SK-N-SH (cell line): ENCODE measurements around the gene LRRC38. TPM values are rescaled to one million over a fixed set of nuclear protein-coding genes. Genes with fewer than 3 reads are reported as not detected.

ENCODE experiments used
- CTCF ChIA-PET: fragments of 300-600, 350-600 bp; formaldehyde crosslinking; extraction: SDS; loops from one replicate; lab custom pipeline; 2021; lab: Yijun Ruan, JAX
- POLR2A ChIA-PET: fragments of 350-600 bp; sonication (Branson Sonifier 250); formaldehyde crosslinking; extraction: SDS; loops from one replicate; lab custom pipeline; 2020; ENCODE audit warnings: antibody characterized with exemption, inconsistent platforms; lab: Yijun Ruan, JAX
- DNase-seq: peaks from one replicate; pipeline ENCODE4 v3.0.0; 2012
- H2AFZ ChIP-seq: fragments of 200-600 bp; sonication (generic); 2 replicates; pipeline ENCODE4 v1.8.1; 2016; ENCODE audit warnings: antibody characterized with exemption, mild to moderate bottlenecking, low read depth
- H3F3A ChIP-seq: fragments of 200-600 bp; sonication (generic); replicated peaks from 2 replicates; pipeline ENCODE3; 2016; ENCODE audit warnings: antibody characterized with exemption, mild to moderate bottlenecking; ENCODE audit not compliant: insufficient read depth
- H3K27ac ChIP-seq, 2 experiments: fragments of 200-500 bp in 1 of 2; fragments of 200-600 bp in 1 of 2; sonication (Bioruptor generic) in 1 of 2; sonication (generic), shearing (Covaris generic) in 1 of 2; 2 replicates each; pipeline versions ENCODE4 v1.5.1 to v1.6.1; 2014 to 2016; ENCODE audit warnings: low read depth in 2 of 2, inconsistent platforms in 1 of 2, low read length in 1 of 2, mild to moderate bottlenecking in 1 of 2, mixed read lengths in 1 of 2
- H3K27me3 ChIP-seq: fragments of 200-600 bp; sonication (generic), shearing (Covaris generic); 2 replicates; pipeline ENCODE4 v1.6.1; 2016; ENCODE audit warnings: mixed run types; ENCODE audit not compliant: insufficient read depth
- H3K36me3 ChIP-seq, 2 experiments: fragments of 200-500 bp in 1 of 2; fragments of 200-600 bp in 1 of 2; sonication (Bioruptor generic) in 1 of 2; sonication (generic) in 1 of 2; replicated peaks in 1 of 2; 2 replicates each; pipeline versions ENCODE3 to v1.5.1; 2014 to 2016; ENCODE audit warnings: low read length in 1 of 2, mild to moderate bottlenecking in 1 of 2; ENCODE audit not compliant: insufficient read depth in 2 of 2, control insufficient read depth in 1 of 2
- H3K4me1 ChIP-seq, 2 experiments: fragments of 200-500 bp in 1 of 2; fragments of 200-600 bp in 1 of 2; sonication (Bioruptor generic) in 1 of 2; sonication (generic), shearing (Covaris generic) in 1 of 2; 2 replicates each; pipeline versions ENCODE4 v1.5.1 to v1.6.1; 2014 to 2016; ENCODE audit warnings: low read depth in 1 of 2, low read length in 1 of 2, mixed run types in 1 of 2; ENCODE audit not compliant: insufficient read depth in 2 of 2, control insufficient read depth in 1 of 2
- H3K4me2 ChIP-seq: fragments of 200-600 bp; sonication (generic), shearing (Covaris generic); 2 replicates; pipeline ENCODE4 v1.6.1; 2017; ENCODE audit warnings: mixed run types
- H3K4me3 ChIP-seq, 2 experiments: fragments of 200-500 bp in 1 of 2; fragments of 200-600 bp in 1 of 2; sonication (Bioruptor generic) in 1 of 2; sonication (generic), shearing (Covaris generic) in 1 of 2; 2 replicates each; pipeline versions ENCODE4 v1.5.1 to v1.8.1; 2014 to 2016; ENCODE audit warnings: low read depth in 2 of 2, inconsistent platforms in 1 of 2, low read length in 1 of 2, mild to moderate bottlenecking in 1 of 2, mixed read lengths in 1 of 2, moderate library complexity in 1 of 2
- H3K79me2 ChIP-seq: fragments of 200-600 bp; sonication (generic); 2 replicates; pipeline ENCODE4 v1.8.1; 2017; ENCODE audit warnings: mild to moderate bottlenecking; ENCODE audit not compliant: insufficient read depth
- H3K9ac ChIP-seq: fragments of 200-600 bp; sonication (generic); 2 replicates; pipeline ENCODE4 v1.6.1; 2017; ENCODE audit warnings: mixed run types
- H3K9me2 ChIP-seq: fragments of 200-600 bp; sonication (generic); 2 replicates; pipeline ENCODE4 v1.6.1; 2017; ENCODE audit warnings: mixed run types
- H3K9me3 ChIP-seq: fragments of 200-600 bp; sonication (generic); 2 replicates; pipeline ENCODE4 v1.6.1; 2017; ENCODE audit warnings: mixed run types, mild to moderate bottlenecking, moderate library complexity
- H4K20me1 ChIP-seq: fragments of 200-600 bp; sonication (generic); 2 replicates; pipeline ENCODE4 v1.6.1; 2017; ENCODE audit warnings: mild to moderate bottlenecking, mixed run types; ENCODE audit not compliant: insufficient read depth
- CHD2 ChIP-seq: fragments of 150-350 bp; IDR thresholded peaks from 2 replicates; pipeline ENCODE4 v1.6.1; 2018; ENCODE audit warnings: low read length; ENCODE audit not compliant: partially characterized antibody
- EZH2phosphoT487 ChIP-seq: fragments of 200-600 bp; sonication (generic); IDR thresholded peaks from 2 replicates; pipeline ENCODE4 v1.6.1; 2017; ENCODE audit warnings: low read depth, mixed run types, mild to moderate bottlenecking, antibody characterized with exemption, moderate library complexity, borderline replicate concordance
- FOXJ3 ChIP-seq: sonication (generic); formaldehyde crosslinking; IDR thresholded peaks from 2 replicates; pipeline ENCODE4 v1.5.1; 2020; ENCODE audit warnings: mild to moderate bottlenecking, missing genetic modification reagents
- GABPA ChIP-seq: IDR thresholded peaks from 2 replicates; pipeline ENCODE4 v1.4.0; 2012; ENCODE audit warnings: low read depth, mild to moderate bottlenecking
- GATA2 ChIP-seq: sonication (generic); formaldehyde crosslinking; IDR thresholded peaks from 2 replicates; pipeline ENCODE4 v1.5.0; 2020; ENCODE audit warnings: mild to moderate bottlenecking, missing genetic modification reagents
- JUND ChIP-seq: IDR thresholded peaks from 2 replicates; pipeline ENCODE4 v1.4.0; 2012
- MXI1 ChIP-seq: IDR thresholded peaks from 2 replicates; pipeline ENCODE4 v1.6.1; 2012; ENCODE audit warnings: mild to moderate bottlenecking, low read depth, low read length, improper control_type of control experiment
- NRF1 ChIP-seq: IDR thresholded peaks from 2 replicates; pipeline ENCODE4 v1.6.1; 2012; ENCODE audit warnings: low read depth, mild to moderate bottlenecking, low read length
- POLR2AphosphoS5 ChIP-seq: IDR thresholded peaks from 2 replicates; pipeline ENCODE4 v1.6.1; 2012; ENCODE audit warnings: low read depth, low read length
- RAD21 ChIP-seq: IDR thresholded peaks from 2 replicates; pipeline ENCODE4 v1.6.1; 2012; ENCODE audit warnings: mild to moderate bottlenecking, low read length
- RCOR1 ChIP-seq: fragments of 150-350 bp; IDR thresholded peaks from 2 replicates; pipeline ENCODE4 v1.6.1; 2017; ENCODE audit warnings: antibody characterized with exemption, low read length
- RXRA ChIP-seq: IDR thresholded peaks from 2 replicates; pipeline ENCODE4 v1.4.0; 2012; ENCODE audit warnings: low read depth, mild to moderate bottlenecking, borderline replicate concordance
- SIN3A ChIP-seq: IDR thresholded peaks from 2 replicates; pipeline ENCODE4 v1.6.1; 2012; ENCODE audit warnings: low read depth, mild to moderate bottlenecking, low read length, moderate library complexity, borderline replicate concordance
- TCF12 ChIP-seq: IDR thresholded peaks from 2 replicates; pipeline ENCODE4 v1.4.0; 2012
- TEAD4 ChIP-seq: IDR thresholded peaks from 2 replicates; pipeline ENCODE4 v1.4.0; 2012; ENCODE audit warnings: mild to moderate bottlenecking, borderline replicate concordance; ENCODE audit not compliant: insufficient read depth
- WGBS: methylation state at CpG from one replicate; pipeline ENCODE4 v1.1.6; 2017; ENCODE audit warnings: low lambda C conversion rate; 5-methylcytosine and 5-hydroxymethylcytosine counted together
- polyA plus RNA-seq, 3 experiments: library from polyadenylated mRNA; depleted of rRNA; stranded (reverse); fragments of >200 nt; gene quantifications; 2 replicates each; pipeline ENCODE4 v1.2.3, GENCODE V29; 2012
- TF ChIP-seq, protein P1 (sequence below): IDR thresholded peaks from 2 replicates; pipeline ENCODE4 v1.6.1; 2012; ENCODE audit warnings: mild to moderate bottlenecking, low read depth, low read length, moderate library complexity
- TF ChIP-seq, protein P2 (sequence below): fragments of 150-350 bp; IDR thresholded peaks from 2 replicates; pipeline ENCODE4 v1.6.1; 2016; ENCODE audit warnings: mild to moderate bottlenecking, low read depth, low read length
- TF ChIP-seq, protein P3 (sequence below): fragments of 200-600 bp; sonication (generic); IDR thresholded peaks from 2 replicates; pipeline ENCODE4 v1.6.1; 2017; ENCODE audit warnings: antibody characterized with exemption, mild to moderate bottlenecking, moderate library complexity
- TF ChIP-seq, protein P4 (sequence below): fragments of 150-350 bp; IDR thresholded peaks from 2 replicates; pipeline ENCODE4 v1.6.1; 2017; ENCODE audit warnings: antibody characterized with exemption, low read length, low read depth, borderline replicate concordance

LRRC38 gene
- polyA plus RNA-seq, 1 of the 3 experiments (the other 2 are of a cell fraction): 0.02 TPM

DNA sequence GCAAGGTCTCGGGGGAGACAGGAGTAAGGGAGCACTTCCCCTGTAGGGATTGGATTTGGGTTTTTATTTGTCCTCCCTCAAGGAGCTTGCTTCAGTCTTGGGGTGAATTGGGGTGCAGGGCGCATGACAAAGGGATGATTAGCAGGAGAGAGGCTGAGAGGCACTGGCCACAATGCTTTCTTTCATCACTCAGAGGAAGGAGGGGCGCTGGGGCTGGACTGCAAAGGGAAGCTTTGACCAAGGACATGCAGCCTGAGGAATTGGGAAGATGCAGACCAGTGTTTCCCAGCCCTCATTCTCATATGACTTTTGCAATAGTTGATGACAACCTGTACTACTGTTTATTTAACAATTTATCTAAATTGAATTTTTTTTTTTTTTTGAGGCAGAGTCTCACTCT lies 35.7 kb upstream of the LRRC38 start:
- Histone ChIP-seq H3K27ac (no peak overlapping the region), H3K9ac (no peak overlapping the region), H4K20me1 (no peaks in the 10 kb centered on the region), H3K36me3 (no peaks in the 10 kb centered on the region), H3K79me2 (no peaks in the 10 kb centered on the region), H3K27me3 (no peaks in the 10 kb centered on the region; the same call in 1 of the 2 replicates), H3K4me1 (no peaks in the 10 kb centered on the region), H3K9me3 (no peaks in the 10 kb centered on the region), H3F3A (no peaks in the 10 kb centered on the region), H2AFZ (no peak overlapping the region), H3K4me2 (no peak overlapping the region), H3K4me3 (no peak overlapping the region), H3K9me2 (no peaks in the 10 kb centered on the region)
- 4% methylated on average over 3 of the region's 3 CpGs for WGBS
- no peak for DNase-seq
- POLR2A ChIA-PET: no interaction called here
- TF ChIP-seq NRF1 (no peak), TEAD4 (no peak), RCOR1 (no peak), RAD21 (no peak), JUND (no peak), POLR2AphosphoS5 (no peak), MXI1 (no peak), FOXJ3 (CRISPR knock-in tag) (no peak), CHD2 (no peak), GATA2 (CRISPR knock-in tag) (no peak), SIN3A (no peak), EZH2phosphoT487 (no peak), GABPA (no peak), RXRA (no peak), TCF12 (no peak)
- TF ChIP-seq, protein P1, sequence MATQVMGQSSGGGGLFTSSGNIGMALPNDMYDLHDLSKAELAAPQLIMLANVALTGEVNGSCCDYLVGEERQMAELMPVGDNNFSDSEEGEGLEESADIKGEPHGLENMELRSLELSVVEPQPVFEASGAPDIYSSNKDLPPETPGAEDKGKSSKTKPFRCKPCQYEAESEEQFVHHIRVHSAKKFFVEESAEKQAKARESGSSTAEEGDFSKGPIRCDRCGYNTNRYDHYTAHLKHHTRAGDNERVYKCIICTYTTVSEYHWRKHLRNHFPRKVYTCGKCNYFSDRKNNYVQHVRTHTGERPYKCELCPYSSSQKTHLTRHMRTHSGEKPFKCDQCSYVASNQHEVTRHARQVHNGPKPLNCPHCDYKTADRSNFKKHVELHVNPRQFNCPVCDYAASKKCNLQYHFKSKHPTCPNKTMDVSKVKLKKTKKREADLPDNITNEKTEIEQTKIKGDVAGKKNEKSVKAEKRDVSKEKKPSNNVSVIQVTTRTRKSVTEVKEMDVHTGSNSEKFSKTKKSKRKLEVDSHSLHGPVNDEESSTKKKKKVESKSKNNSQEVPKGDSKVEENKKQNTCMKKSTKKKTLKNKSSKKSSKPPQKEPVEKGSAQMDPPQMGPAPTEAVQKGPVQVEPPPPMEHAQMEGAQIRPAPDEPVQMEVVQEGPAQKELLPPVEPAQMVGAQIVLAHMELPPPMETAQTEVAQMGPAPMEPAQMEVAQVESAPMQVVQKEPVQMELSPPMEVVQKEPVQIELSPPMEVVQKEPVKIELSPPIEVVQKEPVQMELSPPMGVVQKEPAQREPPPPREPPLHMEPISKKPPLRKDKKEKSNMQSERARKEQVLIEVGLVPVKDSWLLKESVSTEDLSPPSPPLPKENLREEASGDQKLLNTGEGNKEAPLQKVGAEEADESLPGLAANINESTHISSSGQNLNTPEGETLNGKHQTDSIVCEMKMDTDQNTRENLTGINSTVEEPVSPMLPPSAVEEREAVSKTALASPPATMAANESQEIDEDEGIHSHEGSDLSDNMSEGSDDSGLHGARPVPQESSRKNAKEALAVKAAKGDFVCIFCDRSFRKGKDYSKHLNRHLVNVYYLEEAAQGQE: no peak
- TF ChIP-seq, protein P2, sequence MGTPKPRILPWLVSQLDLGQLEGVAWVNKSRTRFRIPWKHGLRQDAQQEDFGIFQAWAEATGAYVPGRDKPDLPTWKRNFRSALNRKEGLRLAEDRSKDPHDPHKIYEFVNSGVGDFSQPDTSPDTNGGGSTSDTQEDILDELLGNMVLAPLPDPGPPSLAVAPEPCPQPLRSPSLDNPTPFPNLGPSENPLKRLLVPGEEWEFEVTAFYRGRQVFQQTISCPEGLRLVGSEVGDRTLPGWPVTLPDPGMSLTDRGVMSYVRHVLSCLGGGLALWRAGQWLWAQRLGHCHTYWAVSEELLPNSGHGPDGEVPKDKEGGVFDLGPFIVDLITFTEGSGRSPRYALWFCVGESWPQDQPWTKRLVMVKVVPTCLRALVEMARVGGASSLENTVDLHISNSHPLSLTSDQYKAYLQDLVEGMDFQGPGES: no peak
- TF ChIP-seq, protein P3, sequence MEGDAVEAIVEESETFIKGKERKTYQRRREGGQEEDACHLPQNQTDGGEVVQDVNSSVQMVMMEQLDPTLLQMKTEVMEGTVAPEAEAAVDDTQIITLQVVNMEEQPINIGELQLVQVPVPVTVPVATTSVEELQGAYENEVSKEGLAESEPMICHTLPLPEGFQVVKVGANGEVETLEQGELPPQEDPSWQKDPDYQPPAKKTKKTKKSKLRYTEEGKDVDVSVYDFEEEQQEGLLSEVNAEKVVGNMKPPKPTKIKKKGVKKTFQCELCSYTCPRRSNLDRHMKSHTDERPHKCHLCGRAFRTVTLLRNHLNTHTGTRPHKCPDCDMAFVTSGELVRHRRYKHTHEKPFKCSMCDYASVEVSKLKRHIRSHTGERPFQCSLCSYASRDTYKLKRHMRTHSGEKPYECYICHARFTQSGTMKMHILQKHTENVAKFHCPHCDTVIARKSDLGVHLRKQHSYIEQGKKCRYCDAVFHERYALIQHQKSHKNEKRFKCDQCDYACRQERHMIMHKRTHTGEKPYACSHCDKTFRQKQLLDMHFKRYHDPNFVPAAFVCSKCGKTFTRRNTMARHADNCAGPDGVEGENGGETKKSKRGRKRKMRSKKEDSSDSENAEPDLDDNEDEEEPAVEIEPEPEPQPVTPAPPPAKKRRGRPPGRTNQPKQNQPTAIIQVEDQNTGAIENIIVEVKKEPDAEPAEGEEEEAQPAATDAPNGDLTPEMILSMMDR: no peak
- TF ChIP-seq, protein P4, sequence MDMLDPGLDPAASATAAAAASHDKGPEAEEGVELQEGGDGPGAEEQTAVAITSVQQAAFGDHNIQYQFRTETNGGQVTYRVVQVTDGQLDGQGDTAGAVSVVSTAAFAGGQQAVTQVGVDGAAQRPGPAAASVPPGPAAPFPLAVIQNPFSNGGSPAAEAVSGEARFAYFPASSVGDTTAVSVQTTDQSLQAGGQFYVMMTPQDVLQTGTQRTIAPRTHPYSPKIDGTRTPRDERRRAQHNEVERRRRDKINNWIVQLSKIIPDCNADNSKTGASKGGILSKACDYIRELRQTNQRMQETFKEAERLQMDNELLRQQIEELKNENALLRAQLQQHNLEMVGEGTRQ: no peak
- CTCF ChIA-PET: no interaction called here
